ENCODE measurements around the gene RAB6B.

DNA sequence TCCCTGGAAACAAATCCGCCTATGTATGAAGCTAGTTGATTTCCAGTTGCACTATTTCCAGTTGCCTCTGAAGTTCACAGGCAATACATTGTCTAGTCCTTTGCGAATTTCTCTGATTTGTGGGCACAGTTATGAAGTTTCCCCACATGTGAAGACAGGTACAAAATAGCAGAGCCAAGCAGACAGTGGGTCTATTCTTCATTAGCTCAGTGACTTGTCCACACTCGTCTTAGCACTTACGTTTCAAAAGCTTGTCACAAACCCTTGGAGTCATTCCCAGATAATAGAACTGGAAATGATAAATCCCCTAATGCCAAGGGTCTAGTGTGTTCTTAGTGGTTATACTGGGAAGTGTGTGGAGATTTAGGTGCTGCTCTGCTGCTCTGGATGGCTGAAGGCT, 75.6 kb downstream of the RAB6B start:
- TF ChIP-seq, protein P1, sequence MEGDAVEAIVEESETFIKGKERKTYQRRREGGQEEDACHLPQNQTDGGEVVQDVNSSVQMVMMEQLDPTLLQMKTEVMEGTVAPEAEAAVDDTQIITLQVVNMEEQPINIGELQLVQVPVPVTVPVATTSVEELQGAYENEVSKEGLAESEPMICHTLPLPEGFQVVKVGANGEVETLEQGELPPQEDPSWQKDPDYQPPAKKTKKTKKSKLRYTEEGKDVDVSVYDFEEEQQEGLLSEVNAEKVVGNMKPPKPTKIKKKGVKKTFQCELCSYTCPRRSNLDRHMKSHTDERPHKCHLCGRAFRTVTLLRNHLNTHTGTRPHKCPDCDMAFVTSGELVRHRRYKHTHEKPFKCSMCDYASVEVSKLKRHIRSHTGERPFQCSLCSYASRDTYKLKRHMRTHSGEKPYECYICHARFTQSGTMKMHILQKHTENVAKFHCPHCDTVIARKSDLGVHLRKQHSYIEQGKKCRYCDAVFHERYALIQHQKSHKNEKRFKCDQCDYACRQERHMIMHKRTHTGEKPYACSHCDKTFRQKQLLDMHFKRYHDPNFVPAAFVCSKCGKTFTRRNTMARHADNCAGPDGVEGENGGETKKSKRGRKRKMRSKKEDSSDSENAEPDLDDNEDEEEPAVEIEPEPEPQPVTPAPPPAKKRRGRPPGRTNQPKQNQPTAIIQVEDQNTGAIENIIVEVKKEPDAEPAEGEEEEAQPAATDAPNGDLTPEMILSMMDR (conservative IDR thresholded peaks at IDR 0.05; ENCODE audit: low read depth, low read length) = no peak
- TF ChIP-seq BHLHE40 (IDR thresholded peaks at IDR 0.05; ENCODE audit: low read depth, low read length) (no peak), CHD1 (IDR thresholded peaks at IDR 0.05; ENCODE audit: low read depth, low read length) (no peak), POLR2A (IDR thresholded peaks at IDR 0.05; ENCODE audit: low read depth, low read length) (no peak), RCOR1 (IDR thresholded peaks at IDR 0.05; ENCODE audit: insufficient replicate concordance, low read length) (no peak)
